Bone marrow (tissue), 2 donors: Measurements from ENCODE around the gene CENPO.
A peak's percentile ranks its signal among the peaks of the same experiment; 100 is the strongest.
"Not testable (repeated sequence)": the region's sequence is repeated elsewhere in the genome, so short reads cannot be mapped to it uniquely, and the experiment has no call there.

ENCODE experiments used
- DNase-seq, 2 donors: peaks; one replicate each; lab custom pipeline; 2025; lab: John Stamatoyannopoulos, UW

CENPO gene

DNA sequence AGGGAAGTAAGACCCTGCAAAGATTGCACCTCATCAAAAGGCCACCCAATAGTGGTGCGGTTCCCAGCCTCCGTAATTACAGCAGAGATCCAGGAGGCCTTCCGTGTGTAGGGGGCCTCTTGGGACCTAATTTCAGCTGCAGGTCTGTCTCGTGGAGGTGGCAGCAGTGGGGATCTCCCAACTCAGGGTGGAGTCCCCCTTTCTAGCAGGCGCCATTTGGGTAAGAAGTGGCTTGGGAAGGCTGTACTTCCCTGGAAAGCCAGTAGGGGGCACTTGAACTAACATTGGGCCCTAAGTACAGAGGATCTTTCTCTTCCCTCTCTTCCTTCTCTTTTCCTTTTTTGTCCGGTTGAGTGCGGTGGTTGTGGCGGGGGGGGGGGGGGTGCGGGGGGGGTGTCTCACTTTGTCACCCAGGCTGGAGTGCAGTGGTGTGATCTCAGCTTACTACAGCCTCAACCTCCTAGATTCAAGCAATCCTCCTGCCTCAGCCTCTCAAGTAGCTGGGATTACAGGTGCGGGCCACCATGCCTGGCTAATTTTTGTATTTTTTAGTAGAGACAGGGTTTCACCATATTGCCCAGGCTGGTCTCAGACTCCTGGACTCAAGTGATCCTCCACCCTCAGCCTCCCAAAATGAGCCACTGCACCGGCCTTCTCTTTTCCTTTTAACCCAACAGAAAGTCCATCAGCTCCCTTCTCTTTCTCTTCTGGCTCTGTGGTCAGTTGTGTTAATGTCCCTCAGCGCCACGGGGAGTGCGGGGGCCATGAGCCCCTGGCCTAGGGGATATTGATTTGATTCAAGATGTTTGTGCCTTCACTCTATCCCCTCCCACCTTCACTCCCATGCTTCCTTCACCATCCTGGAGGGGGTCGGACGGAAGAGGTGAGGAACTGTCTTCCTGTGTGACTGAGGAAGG, 32.0 kb downstream of the CENPO start:
- DNase-seq, result peak in 1 of 2 donors; percentile 4

DNA sequence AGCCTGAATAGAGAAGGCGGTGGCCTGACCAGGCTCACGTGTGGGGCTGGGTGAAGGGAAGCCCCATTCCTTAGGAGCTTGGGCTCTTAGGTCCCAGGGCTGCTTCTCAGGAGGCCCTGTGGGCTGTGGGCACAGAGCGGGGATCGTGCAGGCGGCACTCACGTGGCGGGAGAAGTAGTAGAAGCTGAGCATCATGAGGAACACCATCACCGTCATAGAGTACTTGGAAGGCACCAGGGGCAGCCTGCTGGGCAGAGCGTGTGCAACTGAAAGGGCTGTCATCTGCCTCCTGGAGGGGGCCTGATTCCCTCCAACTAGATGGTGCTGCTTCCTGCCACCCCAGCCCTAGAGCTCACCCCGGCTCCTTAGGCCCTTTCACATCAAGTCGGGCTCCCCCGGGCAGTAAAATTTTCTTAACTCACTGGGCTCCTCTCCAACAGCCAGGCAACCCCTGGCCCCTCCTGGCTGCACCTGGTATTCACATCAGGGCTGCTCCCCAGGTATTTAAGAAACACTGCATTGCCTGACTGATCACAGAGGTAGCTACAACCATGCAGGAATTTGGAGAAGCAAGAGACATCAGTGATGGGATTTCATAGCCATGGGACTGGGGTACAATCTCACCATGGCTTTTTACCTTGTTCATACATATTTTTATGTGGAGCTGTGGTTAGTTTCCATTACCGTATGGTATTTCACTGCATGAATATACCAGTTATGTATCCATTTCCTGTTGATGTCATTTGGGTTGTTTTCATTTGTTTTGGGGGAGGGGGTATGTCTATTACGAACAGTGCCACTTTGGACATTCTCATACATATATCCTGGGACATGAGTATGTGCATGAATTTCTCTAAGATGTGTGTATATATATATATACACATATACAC, 32.9 kb downstream of the CENPO start:
- DNase-seq, result no peak

DNA sequence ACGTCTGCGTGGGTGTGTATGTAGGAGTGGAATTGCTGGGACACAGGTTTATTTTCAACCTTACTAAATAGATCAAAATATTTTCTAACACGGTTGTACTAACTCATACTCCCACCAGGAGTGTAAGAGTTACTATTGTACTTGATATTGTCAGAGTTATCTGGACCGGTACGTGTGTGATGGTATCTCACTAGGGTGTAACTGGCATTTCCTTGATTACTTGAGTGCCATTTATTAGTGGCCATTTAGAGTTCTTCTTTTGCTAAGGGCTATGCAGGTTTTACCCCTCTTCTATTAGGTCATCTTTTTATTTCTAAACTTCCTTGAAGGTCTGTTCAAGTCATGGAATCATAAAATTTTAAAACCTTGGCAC, 33.5 kb downstream of the CENPO start:
- DNase-seq, result no peak

DNA sequence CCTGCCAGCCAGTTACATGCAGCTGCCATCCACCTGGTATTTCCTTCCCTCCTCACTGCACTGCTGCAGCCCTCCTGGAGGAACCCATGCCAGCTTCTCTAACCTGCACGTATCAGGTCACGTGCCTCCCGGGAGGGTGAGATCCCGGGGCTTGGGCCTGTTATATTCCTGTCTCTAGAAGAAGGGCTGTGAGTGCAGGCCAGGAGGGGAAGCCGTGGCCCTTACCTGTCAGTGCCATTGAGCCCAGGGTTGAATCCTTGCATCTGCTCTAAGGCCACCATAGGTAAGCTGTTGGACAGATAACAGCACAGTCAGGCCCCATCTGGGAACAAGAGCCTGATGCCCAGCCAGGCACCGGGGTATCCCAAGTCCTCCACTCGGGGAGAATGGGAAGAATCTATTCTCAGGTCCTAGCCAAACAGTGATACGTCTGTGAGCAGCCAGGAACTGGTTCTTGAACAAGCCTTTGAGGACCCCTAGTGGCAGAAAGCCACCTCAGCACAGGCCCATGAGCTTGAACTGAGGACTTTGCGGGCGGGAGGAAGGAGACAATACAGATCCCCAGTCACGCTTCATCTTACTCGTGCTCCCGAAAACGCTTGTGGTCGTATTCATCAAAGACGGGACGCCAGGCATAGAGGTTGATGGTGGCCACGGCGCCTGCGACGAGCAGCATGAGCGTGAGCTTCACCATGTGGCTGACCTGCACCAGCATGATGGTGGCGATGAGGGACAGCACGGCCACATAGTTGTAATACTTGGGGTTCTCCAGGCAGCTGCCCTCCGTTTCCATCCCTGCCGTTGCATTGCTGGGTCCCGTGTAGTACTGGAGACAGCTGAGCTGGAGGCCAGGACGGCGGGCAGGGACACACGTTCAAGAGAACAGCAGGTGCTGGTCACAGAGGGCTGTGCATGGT, 34.4 kb downstream of the CENPO start:
- peak; percentile 26 to 61 for DNase-seq

DNA sequence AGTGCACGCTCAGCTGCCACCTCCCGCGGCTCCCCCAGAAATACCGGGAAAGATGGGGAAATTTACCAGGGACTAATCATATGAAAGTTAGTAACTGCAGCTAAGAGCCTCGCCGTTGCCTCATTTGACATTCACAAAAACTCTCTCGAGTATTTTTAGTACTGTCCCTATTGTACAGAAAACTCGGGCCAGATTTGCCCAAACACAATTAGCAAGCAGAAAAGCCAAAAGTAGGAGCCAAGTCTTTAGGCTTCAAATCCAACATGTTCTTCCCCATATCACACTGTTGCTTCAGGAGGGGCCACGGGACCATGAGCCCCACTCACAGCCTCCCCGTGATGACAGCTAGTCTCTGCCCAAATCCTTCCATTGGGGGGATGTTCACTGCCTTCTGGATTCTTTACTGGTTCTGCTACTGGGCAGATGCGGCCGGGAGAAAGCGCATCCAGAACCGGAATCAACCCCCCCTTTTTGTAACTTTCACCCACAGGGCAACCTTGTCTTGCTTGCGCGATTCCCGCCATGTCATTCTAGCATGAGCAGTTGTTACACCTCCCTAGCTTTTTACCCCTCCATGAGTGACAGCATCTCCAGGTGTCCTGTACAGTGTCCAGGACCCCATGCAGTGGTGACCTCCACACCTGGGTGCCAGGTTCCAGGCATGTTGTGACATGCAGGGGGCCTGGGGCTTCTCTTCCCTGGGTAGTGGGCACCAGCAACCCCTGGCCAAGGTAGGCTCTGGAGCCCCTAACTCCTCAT, 35.2 kb downstream of the CENPO start:
- no peak for DNase-seq

DNA sequence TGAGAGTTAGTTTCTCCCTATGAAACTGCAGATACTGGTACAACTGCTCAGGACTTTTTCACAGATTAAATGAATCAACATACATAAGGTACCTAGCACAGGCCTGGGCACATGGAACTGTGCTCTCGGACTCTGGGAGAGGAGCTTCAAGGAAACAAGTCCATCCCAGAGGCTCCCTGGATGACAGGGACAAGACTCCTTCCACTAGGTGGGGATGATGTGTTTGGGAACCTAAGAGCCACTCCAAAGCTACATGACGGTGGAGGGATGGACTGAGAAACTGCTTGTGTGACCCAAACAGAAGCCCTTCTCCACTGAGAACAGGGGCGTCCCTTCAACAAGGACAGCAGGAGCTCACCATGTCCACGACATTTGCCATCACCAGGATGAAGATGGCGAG, 37.1 kb downstream of the CENPO start:
- DNase-seq, result no peak

DNA sequence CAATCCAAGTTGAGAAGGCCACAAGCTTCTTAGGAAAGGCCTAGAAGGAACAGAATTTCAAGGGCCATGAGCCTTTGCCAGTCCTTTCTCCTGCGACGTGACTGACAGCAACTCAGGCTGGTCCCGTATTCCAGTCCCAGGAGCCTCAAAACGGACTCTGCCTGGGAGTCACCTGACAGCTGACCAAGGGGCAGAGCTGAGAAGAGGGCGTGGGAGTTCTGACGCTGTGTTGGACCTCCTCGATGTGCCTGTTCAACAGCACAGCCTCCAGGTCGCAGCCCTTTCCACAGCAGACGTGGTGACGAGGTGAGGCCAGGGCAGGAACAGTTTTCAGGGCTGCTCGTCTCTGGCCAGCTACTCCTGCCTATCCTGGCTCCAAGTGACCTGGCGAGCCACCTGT, 37.6 kb downstream of the CENPO start:
- DNase-seq, result no peak

DNA sequence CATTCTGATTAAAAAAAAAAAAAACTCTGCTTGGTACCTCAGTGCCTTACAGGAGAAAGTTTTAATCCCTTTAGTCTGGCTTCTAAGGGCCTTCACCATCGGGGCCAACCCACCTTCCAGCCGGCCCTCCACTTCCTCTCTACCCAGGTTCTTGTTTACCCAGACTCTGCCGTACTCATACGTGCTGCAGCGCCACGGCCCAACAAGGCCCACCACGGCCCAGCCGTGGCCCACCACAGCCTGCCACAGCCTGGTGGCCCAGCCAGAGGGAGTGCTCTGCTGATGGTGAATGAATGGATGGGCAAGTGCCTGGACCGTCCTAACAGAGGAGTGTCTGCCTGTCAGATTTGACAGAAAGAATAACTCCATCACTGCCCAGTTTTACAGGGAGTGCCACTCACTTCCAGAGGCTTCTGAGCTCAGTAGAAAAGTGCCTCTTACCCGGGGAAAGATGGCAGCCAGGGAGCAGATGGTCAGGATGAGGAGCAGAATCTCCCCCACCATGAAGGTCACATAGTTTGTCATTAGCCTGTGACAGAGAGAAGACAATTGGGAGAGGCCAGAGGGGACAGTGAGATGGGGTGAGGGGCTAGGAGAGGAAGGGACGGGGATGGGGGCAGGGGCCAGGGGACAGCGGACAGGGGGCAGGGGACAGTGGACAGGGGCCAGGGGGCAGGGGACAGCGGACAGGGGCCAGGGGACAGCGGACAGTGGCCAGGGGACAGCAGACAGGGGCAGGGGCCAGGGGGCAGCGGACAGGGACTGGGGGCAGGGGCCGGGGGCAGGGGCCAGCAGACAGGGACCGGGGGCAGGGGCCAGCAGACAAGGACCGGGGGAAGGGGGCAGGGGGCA, 38.2 kb downstream of the CENPO start:
- DNase-seq, result no peak

DNA sequence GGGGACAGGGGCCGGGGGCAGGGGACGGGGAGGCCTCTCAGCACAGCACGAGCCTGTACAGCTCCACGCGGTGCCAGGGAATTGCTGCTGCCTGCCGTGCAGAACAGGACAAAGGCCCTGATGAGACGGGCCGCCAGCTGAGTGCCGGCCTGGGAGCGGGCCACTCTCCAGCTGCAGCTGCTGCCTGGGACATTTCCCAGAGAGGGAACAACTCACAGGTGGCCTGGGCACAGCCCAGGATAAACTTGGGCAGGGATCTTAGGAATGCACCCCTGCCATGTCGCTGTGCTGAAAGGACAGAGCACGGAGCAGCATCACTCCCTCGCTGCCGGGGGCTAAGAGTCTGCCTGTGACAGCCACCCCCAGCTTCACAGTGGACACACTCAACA, 38.8 kb downstream of the CENPO start:
- DNase-seq, result no peak

DNA sequence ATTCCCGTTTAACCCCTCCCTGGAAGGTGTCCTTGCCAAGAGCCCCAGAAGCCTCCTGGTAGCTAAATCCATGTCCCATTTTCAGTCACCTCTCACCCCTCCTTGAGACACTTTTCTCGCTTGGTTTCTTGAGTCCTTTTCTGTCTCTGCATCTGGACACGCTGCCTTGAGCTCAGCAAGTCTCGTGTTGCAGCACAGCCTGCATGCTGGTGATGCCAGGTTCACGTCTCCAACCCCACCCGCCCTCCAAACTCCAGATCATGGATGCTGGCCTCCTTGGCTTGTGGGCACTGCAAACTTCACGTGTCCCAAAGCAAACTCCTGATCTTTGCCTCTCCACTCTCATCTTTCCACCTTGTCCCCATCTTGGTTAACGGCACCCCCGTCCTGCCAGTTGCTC, 39.3 kb downstream of the CENPO start:
- DNase-seq, result no peak

DNA sequence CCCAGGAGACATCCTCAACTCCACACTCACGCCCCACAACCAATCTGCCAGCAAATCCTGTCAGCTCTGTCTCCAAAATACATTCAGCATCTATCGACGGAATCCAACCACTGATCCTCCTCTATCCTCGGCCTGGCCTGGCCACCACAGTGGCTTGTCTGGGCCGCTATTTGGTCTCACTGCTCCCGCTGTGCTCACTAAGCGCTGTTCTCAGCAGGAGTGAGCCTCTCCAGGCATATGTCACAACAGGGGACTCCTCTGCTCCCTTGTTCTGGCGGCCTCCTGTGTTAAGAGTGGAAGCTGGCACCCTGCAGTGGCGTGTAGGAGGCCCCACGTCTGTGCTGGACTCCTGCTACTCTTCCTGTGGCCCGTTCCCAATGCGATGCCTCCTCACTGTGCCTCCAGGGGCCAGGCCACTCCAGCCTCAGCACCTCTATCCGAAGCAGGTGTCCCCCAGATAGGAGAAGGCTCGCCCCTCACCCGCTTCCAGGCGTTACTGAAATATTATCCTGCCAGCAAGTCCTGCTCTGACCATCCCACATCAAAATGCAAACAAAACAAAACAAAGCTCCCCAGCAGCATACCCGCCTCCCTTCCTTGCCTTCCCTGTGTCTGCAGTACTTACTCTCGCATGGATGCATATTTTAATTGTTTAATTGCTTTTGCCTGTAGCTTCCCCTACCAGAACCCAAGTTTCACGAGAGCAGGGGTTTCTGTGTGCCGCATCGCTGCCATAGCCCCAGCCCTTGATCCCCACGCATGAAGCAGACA, 39.9 kb downstream of the CENPO start:
- no peak for DNase-seq

DNA sequence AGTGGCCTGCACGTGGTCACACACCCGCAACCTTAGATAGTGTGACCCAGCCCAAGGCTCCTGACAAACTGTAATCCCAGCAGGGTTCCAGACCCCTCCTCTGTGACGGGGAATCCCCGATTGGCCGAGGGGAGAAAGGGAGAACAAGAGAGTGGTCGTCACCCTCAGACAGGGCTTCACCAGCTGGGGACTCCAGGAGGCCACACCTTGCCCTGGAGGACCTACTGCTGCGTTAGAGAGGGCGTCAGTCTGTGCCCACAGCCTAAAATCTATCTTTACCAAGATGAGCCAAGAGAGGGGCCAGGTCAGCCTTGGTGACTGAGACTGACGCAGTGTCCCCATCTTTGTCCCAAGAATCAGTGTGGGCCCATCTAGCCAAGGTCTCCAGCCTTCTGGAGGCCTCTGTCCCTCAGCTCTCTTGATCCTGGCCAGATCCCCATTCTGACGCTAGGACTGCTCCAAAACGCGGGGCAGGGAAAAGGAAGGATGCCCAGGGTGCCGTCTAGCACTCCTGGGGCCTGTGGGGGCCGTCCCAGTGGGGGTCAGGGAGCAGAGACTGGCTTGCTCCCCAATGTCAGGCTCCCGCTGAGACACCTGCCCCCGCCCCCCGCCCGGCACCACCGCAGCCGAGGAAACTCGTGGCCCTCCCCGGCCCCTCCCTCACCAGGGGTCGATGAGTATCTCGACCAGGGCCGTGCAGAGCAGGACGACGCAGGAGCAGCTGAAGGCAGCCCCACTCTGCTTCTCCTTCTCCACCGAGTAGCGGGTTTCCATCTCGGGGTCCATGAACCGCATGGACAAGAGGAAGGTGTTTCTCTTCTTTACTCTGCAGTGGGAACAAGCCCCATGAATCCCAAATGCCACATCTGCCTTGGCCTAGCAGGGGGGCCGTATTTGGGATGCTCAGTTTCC, 40.9 kb downstream of the CENPO start:
- no peak for DNase-seq

DNA sequence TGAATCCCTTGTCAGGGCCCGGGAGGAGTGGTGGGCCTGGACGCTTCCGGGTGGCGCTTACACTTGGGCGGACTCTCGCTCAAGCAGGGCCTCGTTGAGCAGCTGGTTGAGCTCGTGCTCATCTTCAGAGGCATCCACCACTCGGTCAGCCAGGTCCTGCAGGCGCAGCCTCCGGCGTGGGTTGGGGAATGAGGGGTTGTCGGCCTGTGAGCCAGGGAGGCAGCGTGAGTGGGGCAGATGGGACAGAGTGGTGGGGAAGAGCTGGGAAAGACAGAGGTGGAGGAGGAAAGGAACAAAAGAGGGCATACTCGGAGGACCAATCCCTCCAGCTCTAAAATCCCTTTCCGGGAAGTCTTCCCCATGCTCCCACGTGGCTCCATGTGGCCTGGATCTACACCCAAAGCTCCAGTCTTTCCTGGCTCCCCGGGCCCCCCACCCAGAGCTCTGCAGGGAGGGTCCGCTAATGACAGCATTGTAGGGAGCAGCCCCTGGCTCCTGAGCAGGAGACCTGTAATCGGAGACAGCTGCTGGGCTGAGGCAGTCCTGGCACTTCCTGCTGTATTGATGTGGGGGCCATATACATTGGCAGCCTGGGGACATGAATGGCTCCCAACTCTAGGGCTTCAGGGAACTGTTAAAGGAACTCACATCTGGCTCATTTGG, 41.6 kb downstream of the CENPO start:
- DNase-seq, result no peak

DNA sequence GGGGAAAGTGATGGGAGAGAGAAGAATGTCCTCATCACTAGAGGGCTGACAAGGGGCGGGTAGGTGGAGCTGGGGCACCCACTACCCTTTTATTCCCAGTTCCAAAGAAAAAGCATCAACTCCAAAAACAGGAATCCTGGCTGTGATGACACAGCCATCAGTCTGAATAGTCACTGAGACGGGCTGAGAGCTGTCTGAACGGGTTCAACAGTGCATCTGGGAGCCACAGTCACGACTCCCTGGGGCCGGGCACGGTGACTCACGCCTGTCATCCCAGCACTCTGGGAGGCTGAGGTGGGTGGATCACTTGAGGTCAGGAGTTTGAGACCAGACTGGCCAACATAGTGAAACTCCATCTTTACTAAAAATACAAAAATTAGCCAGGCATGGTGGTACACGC, 42.2 kb downstream of the CENPO start:
- not testable (repeated sequence) for DNase-seq

DNA sequence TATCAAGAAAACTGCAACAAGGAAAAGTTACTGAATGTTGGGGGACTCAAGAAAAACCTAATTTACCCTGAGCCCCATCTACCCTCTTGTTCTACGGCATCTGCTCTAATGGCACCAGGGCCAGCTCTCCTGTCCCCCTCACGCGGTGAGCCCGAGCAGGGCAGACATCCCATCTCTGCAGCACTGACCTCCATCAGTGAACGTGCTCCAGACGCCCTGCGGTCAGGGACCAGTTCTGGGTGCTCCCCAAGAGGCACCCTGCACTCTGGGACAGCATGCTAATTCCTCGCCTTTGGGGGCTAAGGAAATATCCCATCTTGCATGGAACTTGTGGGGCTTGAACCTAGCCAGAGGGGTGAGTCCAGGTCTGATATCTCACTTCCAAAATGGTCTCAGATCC, 43.0 kb downstream of the CENPO start:
- no peak for DNase-seq

DNA sequence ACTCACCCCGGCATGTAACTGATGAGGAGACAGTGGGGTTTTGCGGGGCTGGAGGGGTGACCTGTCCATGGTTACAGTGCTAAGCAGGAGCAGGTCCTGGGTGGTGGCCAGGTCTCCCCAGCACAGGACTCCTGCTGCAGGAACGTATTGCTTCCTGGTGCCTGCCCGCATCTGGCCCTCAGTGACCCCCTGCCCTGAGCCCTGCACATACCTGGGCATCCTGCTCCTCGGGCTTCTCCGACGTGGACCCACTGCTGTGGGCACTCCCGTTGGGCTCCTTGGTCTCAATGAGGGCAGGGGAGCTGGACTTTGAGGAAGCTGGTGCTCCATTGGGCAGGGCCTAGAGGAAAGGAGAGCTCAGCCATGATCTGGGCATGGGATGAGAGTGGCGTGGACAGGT, 43.5 kb downstream of the CENPO start:
- DNase-seq, result no peak

DNA sequence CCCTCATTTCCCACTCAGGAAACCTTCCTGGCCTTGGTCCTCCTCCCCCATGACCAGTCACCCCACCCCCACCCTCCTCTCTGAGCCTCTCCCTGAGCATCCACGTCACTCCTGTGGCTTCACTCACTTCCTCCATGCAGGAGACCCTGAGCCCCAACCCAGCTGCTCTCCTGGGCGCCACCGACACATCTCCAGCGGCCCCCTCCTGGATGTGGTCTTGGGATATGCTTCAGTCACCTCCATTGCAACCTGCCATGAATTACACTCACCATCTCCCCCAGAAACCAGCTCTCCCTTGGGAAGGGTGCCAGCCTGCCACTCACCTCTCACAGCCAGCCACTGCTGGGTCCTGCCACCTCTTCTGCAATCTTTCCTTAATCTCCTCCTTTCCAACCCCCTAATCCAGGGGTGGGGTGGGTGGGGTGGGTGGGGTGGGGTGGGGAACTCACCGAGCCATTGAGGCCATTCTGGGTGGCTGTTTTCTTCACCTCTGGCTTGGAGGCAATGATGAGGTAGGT, 44.8 kb downstream of the CENPO start:
- no peak for DNase-seq

DNA sequence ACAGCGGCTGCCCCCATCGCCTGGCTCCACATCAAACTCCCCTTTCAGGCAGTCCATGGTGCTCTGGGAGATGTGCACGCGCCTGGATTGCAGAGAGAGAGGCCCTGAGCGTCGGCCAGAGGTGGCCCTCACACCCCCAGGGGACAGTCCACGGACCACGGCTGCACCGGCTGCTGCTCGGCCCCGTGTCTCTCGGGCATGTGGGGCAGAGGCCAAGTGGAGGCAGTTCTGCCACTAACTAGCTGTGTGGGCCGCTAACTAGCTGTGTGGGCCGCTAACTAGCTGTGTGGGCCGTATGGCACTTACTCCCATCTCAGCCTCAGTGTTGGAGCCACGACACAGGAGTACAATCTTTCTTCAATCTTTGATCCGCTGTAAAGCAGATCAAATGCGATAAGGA, 45.3 kb downstream of the CENPO start:
- no peak for DNase-seq
